Endometrial microvascular endothelial cells (primary cell): ENCODE measurements around the gene IL9. TPM values are rescaled to one million over a fixed set of nuclear protein-coding genes. Genes with fewer than 3 reads are reported as not detected.

Experiments used
- in situ Hi-C: cut with HindIII; loops from 2 replicates; pipeline ENCODE4 v1.10.0; 2017; ENCODE audit warnings: low sequenced_read_pairs, low pct_unique_long_range_greater_than_20kb; ENCODE audit errors: inconsistent ontology term
- total RNA-seq: library from RNA; depleted of rRNA; stranded (reverse); fragments of >200 nt; gene quantifications from one replicate; pipeline ENCODE4 v1.2.3, GENCODE V29; 2015; ENCODE audit errors: inconsistent ontology term

The IL9 gene
- not detected for total RNA-seq

DNA sequence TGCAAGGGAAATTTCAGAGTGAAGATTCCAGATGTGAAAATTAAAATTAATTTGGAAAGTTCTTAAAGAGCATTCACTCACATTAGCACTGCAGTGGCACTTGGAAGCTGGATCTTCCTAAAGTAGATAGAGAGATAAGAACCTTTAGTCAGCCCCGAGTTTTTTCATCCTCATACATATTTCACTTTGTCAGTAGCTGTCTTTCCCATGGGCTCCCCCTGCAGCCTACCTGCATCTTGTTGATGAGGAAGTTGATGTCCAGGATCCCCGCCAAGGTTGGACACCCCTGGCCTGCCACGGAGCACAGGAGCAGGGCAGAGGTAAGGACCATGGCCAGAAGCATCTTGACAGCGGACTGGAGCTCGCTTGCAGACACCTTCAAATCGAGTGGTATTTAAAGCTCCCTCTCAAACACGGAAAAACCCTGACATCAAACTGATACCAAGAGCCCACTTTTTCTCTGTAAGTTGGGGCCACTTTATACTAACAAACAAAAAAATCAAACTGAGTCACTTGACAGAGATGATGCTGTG lies at the start of gene IL9:
TSS of gene IL9 (minus strand) at position 368 of the 533 bp plus-strand sequence. CDS start at position 343, 25 bp downstream.
- in situ Hi-C loops = no loop called here

DNA sequence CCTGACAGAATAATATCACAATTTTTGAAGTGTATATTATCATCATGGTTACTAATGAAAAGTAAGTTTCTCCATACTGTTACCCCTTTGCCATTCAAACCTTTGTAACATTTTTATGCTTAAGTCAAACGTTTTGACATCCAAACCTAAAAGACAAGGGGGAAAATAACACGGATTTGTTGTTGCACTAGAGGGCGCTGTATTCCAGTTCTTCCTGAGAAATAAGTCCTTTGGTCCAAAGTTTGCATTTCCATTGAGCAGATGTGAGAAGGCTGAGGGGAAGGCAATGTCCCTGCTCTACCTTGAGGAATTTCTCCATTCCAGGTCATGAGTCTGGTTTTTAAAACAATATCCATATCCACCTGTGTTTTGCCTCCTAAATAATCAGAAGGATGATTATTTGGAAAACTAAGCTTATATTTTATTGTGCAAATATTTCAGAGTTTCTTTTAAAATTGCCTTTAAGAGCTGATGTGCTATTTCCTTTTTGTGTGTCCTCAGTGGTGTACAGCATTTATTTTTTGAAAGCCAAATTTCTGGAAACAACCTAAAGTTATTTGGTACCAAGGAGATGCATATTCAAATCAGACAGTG lies 49.4 kb upstream of the IL9 start:
- in situ Hi-C loops = no loop called here

DNA sequence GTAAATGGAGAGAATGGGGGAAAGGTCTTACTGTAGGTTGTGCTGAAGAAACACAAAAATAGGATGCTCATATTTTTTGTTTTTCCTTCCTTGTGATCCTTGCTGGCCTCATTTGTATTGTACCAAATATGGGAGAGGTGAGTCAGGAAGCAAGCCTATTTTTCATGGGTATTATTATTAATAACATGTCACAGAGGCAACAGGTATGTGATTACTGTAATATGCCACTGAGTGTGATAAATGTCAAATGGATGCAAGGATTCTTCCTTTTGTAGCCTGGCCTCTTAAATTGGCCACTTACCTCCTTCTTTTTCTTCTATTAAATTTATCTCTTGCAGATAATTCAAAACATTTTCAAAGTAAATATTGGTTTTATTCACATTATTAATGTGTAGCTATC lies 48.9 kb upstream of the IL9 start:
- in situ Hi-C loops = no loop called here

DNA sequence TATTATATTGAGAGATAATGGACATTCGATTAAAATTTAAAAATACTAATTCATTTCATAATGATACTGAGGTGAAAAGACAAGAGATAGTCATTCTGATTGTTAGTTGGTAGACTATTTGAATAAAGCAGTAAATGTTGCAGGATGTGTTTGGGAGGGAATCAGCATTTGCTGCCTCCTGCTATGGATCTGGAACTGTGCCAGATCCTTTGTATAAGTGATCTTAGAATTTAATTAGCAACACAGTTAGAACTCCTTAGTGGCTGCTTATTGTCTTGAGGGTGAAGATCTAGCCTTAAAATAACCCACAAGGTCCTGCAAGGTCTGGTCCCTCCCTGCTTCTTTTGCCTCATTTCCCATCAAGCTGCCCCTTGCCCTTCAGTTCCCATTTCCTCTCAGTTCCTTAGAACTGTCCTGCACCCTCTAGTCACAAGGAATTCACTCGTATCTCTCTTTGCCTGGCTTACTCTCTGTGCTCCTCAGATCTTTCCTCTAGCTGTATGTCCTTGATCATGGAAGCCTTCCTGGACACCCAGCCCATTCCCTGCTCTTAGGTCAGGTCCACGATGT lies 46.6 kb upstream of the IL9 start:
- in situ Hi-C loops = no loop called here

DNA sequence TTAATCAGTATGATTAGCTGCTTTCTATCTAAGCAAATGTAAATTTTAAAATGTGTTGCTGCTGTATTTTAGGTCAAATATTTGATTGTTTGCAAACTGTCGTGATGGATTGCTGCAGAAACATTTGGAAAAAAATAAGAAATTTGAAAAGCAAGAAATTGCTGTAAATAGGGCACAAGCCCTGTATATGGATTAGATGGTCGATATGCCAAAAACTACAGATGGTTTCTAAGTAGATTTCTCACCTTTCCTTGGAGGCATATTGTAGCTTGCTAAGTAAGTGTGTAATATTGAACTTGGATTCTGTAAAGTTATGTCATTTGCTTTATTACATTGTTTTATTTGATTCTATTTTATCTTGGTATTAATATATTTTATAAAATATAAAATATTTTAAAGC lies 46.1 kb upstream of the IL9 start:
- in situ Hi-C loops = no loop called here

DNA sequence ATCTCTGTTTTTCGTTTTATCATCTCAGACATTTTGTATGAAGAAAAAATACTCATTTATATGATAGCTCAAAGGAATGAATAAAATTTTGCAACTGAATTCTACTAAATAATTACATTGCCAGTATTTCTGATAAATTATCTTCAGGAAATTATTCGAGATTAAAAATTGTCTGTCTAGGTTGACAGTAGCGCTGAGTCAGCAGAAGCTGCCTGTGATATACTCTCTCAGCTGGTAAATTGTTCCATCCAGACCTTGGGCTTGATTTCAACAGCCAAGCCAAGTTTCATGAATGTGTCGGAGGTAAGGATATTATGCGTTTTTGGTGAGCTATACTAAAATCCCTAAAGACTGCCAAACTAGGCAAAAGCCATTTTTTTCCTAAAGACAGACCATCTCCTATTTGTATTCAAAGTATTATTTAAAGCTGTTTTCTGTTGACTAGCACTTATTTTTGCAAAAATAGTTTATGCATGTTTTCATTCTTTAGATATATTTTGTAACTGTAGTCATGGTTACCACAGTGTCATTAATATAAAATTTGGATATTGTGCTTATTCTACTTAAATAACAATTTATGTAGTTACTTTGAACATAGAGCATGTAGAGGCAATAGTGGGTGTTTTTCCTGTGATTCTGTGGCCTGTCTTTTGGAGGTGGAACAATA lies 41.7 kb upstream of the IL9 start:
- in situ Hi-C loops = no loop called here

DNA sequence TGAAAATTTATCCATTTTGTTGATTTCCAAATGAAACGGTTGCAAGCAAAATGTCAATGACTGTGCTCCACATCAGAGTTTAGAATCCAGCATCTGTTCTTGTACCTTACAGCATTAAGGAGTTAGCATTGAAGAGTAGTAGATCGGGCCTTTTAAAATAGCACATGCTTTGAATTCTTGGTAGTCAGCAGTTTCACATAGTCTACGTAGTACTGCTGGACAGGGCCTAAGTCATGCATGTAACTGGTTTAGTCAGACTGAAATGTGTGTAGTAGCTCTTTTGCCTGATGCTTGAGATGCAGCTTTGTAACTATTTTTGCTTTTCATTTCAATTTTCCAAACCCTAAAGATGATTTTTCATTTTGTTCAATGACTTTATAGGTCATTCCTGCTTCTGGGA lies 39.3 kb upstream of the IL9 start:
- in situ Hi-C loops = no loop called here

DNA sequence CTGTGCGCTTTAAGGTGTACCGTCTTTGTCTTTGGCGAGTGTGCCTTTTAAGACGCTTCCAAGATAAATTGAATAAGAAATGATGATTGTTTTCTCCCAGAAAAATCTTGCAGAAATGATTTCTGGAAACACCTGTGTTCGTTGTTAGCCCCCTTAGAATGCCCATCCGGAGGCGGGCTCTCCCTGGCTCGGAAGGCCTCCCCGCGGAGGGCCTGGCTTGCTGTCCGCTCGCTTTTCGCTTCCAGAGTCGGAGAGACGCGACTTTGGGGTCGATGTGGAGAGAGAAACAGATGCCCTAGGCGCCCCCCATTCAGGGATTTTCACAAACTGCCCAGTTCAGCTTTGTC lies 35.3 kb upstream of the IL9 start:
- in situ Hi-C loops = no loop called here

DNA sequence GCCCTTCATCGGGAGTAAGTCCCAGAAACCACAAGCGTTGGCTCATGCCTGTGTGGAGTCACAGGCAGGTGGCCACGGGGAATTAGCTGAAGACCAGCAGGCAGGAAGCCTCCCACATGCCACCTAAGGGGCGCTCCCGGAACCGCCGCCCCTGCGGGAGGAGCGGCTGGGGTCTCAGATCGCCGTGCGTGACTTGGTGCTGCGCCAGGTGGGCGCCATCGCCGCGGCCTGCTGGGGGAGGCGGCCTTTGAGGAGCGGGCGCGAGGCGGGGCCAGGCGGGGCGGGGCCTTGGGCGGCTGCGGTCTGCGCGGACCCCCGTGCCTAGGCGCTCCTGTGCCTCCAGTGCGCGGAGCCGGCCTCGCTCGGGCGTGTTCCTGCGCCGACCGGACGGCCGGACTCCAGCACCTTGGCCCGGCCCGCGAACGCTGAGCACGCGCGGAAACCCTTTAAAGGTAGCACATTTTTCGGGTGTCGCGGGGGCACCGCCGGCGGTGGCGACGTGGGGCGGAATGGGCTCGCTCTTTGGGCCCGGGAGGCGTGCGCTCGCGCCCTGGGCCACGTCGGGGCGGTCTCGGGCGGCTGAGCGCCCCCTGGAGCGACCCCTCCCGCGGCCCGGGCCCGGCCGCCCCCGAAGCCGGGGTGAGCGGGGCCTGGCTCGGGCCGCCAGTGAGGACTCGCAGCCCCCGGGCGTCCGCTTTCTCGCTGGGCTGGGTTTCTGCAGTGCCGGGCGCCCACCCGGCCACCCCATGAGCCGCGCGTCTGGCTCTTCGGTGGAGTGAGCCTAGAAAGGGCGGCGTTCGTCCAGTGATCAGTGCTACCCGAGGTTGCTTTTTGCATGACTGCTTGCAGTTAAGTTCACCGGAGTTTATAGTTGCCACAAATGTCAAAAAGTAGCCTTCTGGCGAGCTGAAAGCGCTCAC lies 34.6 kb upstream of the IL9 start:
- in situ Hi-C loops = no loop called here

DNA sequence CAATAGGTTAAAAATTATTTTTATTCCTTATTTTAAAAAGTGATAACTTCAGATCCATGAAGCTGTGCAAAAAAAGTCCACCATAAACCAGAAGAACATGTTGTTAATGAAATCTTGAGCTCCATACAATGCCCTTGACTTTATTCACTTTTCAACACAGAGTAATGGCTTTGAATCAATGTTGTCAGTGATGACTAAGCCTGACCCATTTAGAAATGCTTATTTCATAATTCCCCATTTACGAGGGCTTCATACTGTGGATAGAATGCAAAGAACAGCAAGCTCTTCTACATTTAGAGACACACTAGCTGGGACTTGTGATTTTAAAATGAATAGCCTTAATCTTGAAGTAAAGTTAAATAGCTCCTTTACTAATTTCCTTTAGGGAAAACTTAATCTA lies 25.7 kb upstream of the IL9 start:
- in situ Hi-C loops = no loop called here

DNA sequence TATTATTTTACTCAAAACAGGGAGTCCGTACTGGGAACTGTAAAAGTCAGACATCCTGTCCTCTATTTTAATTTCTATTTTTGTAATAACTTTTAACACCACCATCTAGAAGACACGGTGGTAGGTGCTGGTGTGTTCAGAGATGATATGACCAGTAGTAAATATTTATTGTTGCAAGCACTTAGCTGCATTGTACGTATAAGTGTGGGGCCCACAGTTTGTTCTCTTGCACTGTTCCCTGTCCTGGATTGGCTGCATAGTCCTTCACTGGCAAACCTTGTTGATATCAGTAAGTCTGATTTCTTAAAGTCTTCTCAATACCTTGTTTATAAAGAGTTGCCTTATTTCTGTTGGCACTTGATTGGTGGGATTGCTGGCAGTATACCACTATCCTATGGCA lies 24.6 kb upstream of the IL9 start:
- in situ Hi-C loops = no loop called here

DNA sequence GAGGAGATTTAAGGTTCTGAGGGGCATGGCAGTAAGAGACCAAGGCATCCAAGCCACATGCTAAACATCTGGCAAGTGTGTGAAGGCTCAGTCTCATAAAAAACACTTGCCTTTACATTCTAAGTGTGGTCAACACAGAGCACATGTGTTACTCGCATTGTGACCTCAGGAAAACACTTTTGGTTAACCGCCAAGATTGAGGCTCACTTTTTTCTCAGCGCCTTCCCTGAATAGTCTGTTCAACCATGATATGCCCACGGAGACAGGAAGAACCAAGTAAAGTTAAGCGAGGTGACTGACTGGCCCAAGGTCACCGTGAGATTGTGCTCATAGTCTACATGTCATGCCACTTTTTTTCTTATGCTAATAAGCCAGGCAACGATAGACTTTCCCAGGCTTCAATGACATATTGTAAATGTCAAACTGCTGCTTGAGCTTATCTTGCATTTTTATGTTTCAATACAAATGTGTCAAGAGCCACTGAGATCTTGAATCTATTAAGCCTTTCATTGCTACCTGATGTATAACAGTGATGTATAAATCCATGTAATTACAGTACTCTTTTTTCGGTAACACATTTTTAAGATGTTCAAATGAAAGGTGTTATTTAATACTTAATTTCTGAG lies 21.1 kb upstream of the IL9 start:
- in situ Hi-C loops = no loop called here

DNA sequence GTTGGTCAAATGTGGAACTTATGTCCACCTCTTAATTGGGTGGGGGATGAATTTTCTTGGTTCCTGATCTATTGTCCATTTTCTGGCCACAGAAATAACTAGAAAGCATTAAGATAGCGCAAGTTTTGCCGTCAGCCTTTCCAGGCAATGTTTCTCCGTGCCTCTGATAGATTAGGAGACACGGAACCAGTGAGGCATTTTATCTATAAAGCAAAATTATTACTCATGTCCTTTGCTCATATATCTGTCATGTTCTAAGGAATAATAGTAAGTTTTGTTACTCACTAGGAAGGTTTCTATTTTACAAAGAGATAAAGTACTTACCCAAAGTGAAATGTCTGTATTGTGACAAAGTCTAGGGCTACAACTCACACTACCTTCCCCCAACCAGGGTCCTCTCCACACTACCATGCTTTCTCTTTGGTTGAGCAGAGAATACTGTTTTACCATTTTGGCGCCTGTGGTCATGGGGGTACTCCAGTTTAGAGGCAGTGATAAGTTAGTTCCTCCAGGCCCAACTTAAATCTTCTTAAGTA lies 19.9 kb upstream of the IL9 start:
- in situ Hi-C loops = no loop called here

DNA sequence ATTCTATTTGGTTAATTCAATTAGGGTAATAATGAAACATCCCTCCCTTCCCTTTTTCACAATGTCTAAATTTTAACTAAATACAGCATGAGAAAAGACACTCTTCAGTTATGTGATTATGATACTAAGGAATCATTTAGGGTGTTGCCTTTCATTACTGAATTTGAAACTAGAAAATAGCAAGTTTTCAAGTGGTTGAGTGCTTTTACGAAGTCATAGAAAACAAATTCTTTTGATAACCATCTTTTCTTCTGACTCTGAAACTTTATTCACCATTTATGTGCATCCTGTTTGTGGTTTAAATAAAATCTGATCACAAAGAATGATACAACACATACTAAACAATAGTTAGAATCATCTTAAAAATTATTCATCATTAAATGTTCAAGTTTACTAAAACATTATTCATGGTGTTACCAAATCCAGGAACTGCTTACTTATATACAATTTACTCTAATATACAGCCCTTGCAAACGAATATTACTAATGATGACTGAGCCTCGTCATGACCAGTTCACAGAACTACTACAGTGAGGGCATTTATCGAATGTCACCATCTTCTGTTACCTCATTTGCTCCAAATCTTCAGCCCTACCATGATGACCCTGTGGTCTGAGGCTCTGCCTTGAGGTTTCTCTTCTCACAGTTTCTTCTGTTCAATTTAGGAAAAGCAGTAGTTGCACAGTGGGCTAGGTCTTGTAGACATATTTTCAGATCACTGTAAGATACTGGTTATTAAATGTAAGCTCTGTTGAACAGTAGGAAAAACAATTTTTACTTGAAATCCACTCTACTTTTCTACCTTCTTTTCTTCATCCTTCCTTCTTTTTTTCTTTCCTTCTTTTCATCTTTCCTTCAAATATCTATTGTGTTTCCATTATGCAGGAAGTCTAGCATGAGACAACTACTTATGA lies 18.3 kb upstream of the IL9 start:
- in situ Hi-C loops = no loop called here

DNA sequence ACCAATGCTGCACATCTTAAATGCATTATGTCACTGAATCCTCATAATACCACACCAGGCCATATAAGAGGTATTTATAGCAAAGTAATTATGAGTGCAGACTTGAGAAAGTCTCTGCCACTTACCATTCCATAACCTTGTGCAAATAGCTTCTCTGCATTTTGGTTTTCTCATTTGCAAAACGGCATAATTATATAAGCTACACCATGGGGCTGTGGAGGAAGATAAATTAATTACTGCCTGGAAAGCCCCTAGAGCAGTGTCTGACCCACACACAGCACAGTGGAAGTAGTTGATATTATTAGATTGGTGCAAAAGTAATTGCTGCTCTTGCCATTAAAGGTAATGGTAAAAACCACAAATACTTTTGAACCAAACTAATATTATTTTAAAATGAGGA lies 9.5 kb upstream of the IL9 start:
- in situ Hi-C loops = no loop called here

DNA sequence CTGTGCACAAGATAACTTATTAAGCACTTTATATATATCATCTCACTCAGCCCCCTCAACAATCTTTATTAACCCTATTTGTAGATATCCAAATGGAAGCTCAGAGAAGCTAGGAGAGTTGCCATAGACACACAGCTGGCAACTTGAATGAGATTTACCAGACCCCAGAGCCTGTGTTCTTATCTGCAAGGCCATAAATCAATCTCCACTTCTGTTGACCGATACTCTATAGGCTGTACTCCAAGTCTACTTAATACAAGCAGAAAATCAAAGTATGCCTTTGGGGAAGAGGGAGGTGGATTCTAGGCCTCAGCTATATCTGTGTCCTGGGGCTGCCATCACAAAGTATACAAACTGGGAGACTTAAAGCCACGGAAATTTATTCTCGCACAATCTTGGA lies 6.0 kb upstream of the IL9 start:
- in situ Hi-C loops = no loop called here

DNA sequence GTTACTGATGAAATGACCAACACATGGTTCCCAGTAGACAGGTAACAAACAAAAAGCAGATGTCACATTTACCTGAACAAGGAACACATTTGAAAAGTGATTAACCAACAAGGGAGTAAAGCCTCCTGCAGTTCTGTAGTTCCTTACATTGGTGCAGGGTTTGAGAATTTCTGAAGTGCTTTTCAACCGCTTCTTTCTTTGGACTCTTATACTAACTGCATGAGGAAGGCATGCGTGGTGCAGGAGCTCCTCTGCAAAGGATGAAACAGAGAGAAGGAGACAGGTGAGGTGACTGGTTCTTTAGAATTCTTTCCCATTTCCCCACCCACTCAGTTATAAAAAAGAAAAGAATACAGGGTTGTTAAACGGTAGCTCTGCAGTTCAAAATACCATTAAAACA lies 4.6 kb upstream of the IL9 start:
- in situ Hi-C loops = no loop called here

DNA sequence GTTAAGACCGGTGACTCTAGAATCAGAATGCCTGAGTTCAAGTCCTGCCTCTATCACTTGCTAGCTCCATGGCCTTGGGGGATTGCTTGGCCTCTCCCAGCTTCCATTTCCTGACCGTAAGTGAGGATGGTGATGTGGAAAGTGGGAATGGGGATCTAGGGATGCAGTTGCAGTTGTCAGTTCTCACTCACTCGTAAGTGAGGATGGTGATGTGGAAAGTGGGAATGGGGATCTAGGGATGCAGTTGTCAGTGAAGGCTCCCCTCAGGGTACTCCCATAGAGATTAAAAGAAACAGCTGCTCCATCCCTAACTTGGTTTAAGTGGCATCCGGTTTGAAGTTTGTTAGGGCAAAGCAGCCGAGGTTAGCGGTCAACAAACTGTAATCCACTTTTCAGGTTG lies 3.0 kb upstream of the IL9 start:
- in situ Hi-C loops = no loop called here
